Activated CD8-positive, alpha-beta memory T cell treated with anti-CD3 and anti-CD28 coated beads for 48 hours (primary cell): ENCODE data around the gene FBXO2.

Experiments
- DNase-seq, 3 experiments: peaks; one replicate each; pipeline ENCODE4 v3.0.0-alpha.2; 2020; ENCODE audit warnings: low read depth in 2 of 3, low spot score in 2 of 3

Gene FBXO2

DNA sequence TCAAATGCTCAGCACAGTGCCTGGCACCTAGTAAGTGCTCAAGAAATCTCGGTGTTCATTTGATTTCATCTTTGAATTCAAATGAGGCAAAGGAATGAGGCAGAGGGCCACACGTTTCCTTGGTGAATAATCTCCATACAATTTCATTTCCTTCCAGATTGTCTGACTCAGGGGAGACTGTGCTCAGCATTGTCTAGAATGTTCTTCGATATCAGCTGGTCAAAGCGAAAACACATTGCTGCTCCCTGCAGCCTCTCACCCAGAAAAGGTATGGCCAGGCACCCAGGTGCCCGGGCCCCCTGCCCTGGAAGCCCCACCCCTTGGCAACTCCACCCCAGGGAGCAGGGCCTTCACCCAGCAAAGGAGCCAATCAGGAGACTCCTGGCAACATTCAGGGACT, 55.8 kb downstream of the FBXO2 start:
- no peak for DNase-seq
